ENCODE data around the gene RALB.
"Not testable (repeated sequence)": the region's sequence is repeated elsewhere in the genome, so short reads cannot be mapped to it uniquely, and the experiment has no call there.

The RALB gene

GRCh38 chr2:120227111-120227991 lies 25.3 kb upstream of the RALB start:
- no peak overlapping the region for H3K27ac ChIP-seq (ENCODE audit: low read length)
- peaks cover 28% of the 10 kb centered on the region for H3K27me3 ChIP-seq (ENCODE audit: control insufficient read depth, insufficient read depth, low read length)
- no peak overlapping the region for H3K9ac ChIP-seq (ENCODE audit: low read length)
- H3K36me3 ChIP-seq (ENCODE audit: control insufficient read depth, low read depth, low read length), result no peaks in the 10 kb centered on the region
- no peaks in the 10 kb centered on the region for H3K9me3 ChIP-seq (ENCODE audit: control insufficient read depth, low read depth, low read length)
- H3K4me1 ChIP-seq (ENCODE audit: control insufficient read depth, low read depth, low read length), result no peaks in the 10 kb centered on the region
- H3K4me3 ChIP-seq (ENCODE audit: low read length), result no peak overlapping the region

- Histone ChIP-seq H3K9ac (ENCODE audit: low read length) (no peak overlapping the region), H3K4me3 (ENCODE audit: low read length) (no peak overlapping the region), H3K9me3 (ENCODE audit: control insufficient read depth, low read depth, low read length) (no peaks in the 10 kb centered on the region), H3K27ac (ENCODE audit: low read length) (no peak overlapping the region), H3K4me1 (ENCODE audit: control insufficient read depth, low read depth, low read length) (no peaks in the 10 kb centered on the region), H3K27me3 (ENCODE audit: control insufficient read depth, insufficient read depth, low read length) (peaks cover 22% of the 10 kb centered on the region), H3K36me3 (ENCODE audit: control insufficient read depth, low read depth, low read length) (no peaks in the 10 kb centered on the region)
Measured at GRCh38 chr2:120228503-120228902, 24.1 kb upstream of the RALB start.

- H3K27me3 ChIP-seq (ENCODE audit: control insufficient read depth, insufficient read depth, low read length), result peaks cover 14% of the 10 kb centered on the region
- H3K4me1 ChIP-seq (ENCODE audit: control insufficient read depth, low read depth, low read length), result no peaks in the 10 kb centered on the region
- H3K9ac ChIP-seq (ENCODE audit: low read length), result no peak overlapping the region
- no peak overlapping the region for H3K27ac ChIP-seq (ENCODE audit: low read length)
- H3K4me3 ChIP-seq (ENCODE audit: low read length), result no peak overlapping the region
- H3K9me3 ChIP-seq (ENCODE audit: control insufficient read depth, low read depth, low read length), result no peaks in the 10 kb centered on the region
- H3K36me3 ChIP-seq (ENCODE audit: control insufficient read depth, low read depth, low read length), result no peaks in the 10 kb centered on the region
Measured at GRCh38 chr2:120229341-120229740, 23.3 kb upstream of the RALB start.

GRCh38 chr2:120230515-120231471 lies 21.9 kb upstream of the RALB start:
- Histone ChIP-seq H3K4me3 (ENCODE audit: low read length) (no peak overlapping the region), H3K9me3 (ENCODE audit: control insufficient read depth, low read depth, low read length) (no peaks in the 10 kb centered on the region), H3K27me3 (ENCODE audit: control insufficient read depth, insufficient read depth, low read length) (peaks cover 4% of the 10 kb centered on the region), H3K4me1 (ENCODE audit: control insufficient read depth, low read depth, low read length) (no peaks in the 10 kb centered on the region), H3K27ac (ENCODE audit: low read length) (no peak overlapping the region), H3K36me3 (ENCODE audit: control insufficient read depth, low read depth, low read length) (no peaks in the 10 kb centered on the region), H3K9ac (ENCODE audit: low read length) (no peak overlapping the region)

- no peaks in the 10 kb centered on the region for H3K9me3 ChIP-seq (ENCODE audit: control insufficient read depth, low read depth, low read length)
- H3K27me3 ChIP-seq (ENCODE audit: control insufficient read depth, insufficient read depth, low read length), result no peaks in the 10 kb centered on the region
- no peaks in the 10 kb centered on the region for H3K36me3 ChIP-seq (ENCODE audit: control insufficient read depth, low read depth, low read length)
- no peak overlapping the region for H3K9ac ChIP-seq (ENCODE audit: low read length)
- H3K4me3 ChIP-seq (ENCODE audit: low read length), result no peak overlapping the region
- H3K4me1 ChIP-seq (ENCODE audit: control insufficient read depth, low read depth, low read length), result no peaks in the 10 kb centered on the region
- H3K27ac ChIP-seq (ENCODE audit: low read length), result no peak overlapping the region
Measured at GRCh38 chr2:120231564-120231973, 21.1 kb upstream of the RALB start.

- H3K4me3 ChIP-seq (ENCODE audit: low read length), result no peak overlapping the region
Measured at GRCh38 chr2:120231974-120232635, 20.5 kb upstream of the RALB start.

GRCh38 chr2:120233292-120233691 lies 19.4 kb upstream of the RALB start:
- H3K4me3 ChIP-seq (ENCODE audit: low read length), result no peak overlapping the region

More at GRCh38 chr2:120231974-120232635, 20.5 kb upstream of the RALB start:
- Histone ChIP-seq H3K36me3 (ENCODE audit: control insufficient read depth, low read depth, low read length) (no peaks in the 10 kb centered on the region), H3K9ac (ENCODE audit: low read length) (no peak overlapping the region), H3K27ac (ENCODE audit: low read length) (no peak overlapping the region), H3K4me1 (ENCODE audit: control insufficient read depth, low read depth, low read length) (no peaks in the 10 kb centered on the region), H3K9me3 (ENCODE audit: control insufficient read depth, low read depth, low read length) (no peaks in the 10 kb centered on the region), H3K27me3 (ENCODE audit: control insufficient read depth, insufficient read depth, low read length) (no peaks in the 10 kb centered on the region)

GRCh38 chr2:120235158-120235557 lies 17.5 kb upstream of the RALB start:
- not testable (repeated sequence) for H3K4me3 ChIP-seq (ENCODE audit: low read length); H3K36me3 ChIP-seq (ENCODE audit: control insufficient read depth, low read depth, low read length); H3K27ac ChIP-seq (ENCODE audit: low read length); H3K9me3 ChIP-seq (ENCODE audit: control insufficient read depth, low read depth, low read length); H3K27me3 ChIP-seq (ENCODE audit: control insufficient read depth, insufficient read depth, low read length); H3K9ac ChIP-seq (ENCODE audit: low read length)
- H3K4me1 ChIP-seq (ENCODE audit: control insufficient read depth, low read depth, low read length), result peaks cover 16% of the 10 kb centered on the region

More at GRCh38 chr2:120233292-120233691, 19.4 kb upstream of the RALB start:
- H3K9me3 ChIP-seq (ENCODE audit: control insufficient read depth, low read depth, low read length), result no peaks in the 10 kb centered on the region
- no peaks in the 10 kb centered on the region for H3K27me3 ChIP-seq (ENCODE audit: control insufficient read depth, insufficient read depth, low read length)
- no peaks in the 10 kb centered on the region for H3K36me3 ChIP-seq (ENCODE audit: control insufficient read depth, low read depth, low read length)
- no peak overlapping the region for H3K27ac ChIP-seq (ENCODE audit: low read length)
- H3K9ac ChIP-seq (ENCODE audit: low read length), result no peak overlapping the region
- H3K4me1 ChIP-seq (ENCODE audit: control insufficient read depth, low read depth, low read length), result peaks cover 5% of the 10 kb centered on the region

- H3K4me3 ChIP-seq (ENCODE audit: low read length), result no peak overlapping the region
- no peak overlapping the region for H3K9ac ChIP-seq (ENCODE audit: low read length)
- H3K4me1 ChIP-seq (ENCODE audit: control insufficient read depth, low read depth, low read length), result peaks cover 16% of the 10 kb centered on the region
- H3K36me3 ChIP-seq (ENCODE audit: control insufficient read depth, low read depth, low read length), result no peaks in the 10 kb centered on the region
- no peaks in the 10 kb centered on the region for H3K9me3 ChIP-seq (ENCODE audit: control insufficient read depth, low read depth, low read length)
- no peak overlapping the region for H3K27ac ChIP-seq (ENCODE audit: low read length)
- H3K27me3 ChIP-seq (ENCODE audit: control insufficient read depth, insufficient read depth, low read length), result no peaks in the 10 kb centered on the region
Measured at GRCh38 chr2:120235681-120236080, 17.0 kb upstream of the RALB start.

- Histone ChIP-seq H3K27ac (ENCODE audit: low read length) (no peak overlapping the region), H3K4me1 (ENCODE audit: control insufficient read depth, low read depth, low read length) (peaks cover 16% of the 10 kb centered on the region), H3K36me3 (ENCODE audit: control insufficient read depth, low read depth, low read length) (no peaks in the 10 kb centered on the region), H3K4me3 (ENCODE audit: low read length) (no peak overlapping the region), H3K9me3 (ENCODE audit: control insufficient read depth, low read depth, low read length) (no peaks in the 10 kb centered on the region), H3K27me3 (ENCODE audit: control insufficient read depth, insufficient read depth, low read length) (no peaks in the 10 kb centered on the region), H3K9ac (ENCODE audit: low read length) (no peak overlapping the region)
Measured at GRCh38 chr2:120236316-120236715, 16.3 kb upstream of the RALB start.

GRCh38 chr2:120236791-120237190 lies 15.9 kb upstream of the RALB start:
- H3K9ac ChIP-seq (ENCODE audit: low read length), result no peak overlapping the region
- no peak overlapping the region for H3K27ac ChIP-seq (ENCODE audit: low read length)
- no peaks in the 10 kb centered on the region for H3K9me3 ChIP-seq (ENCODE audit: control insufficient read depth, low read depth, low read length)
- H3K4me1 ChIP-seq (ENCODE audit: control insufficient read depth, low read depth, low read length), result peaks cover 16% of the 10 kb centered on the region
- no peaks in the 10 kb centered on the region for H3K36me3 ChIP-seq (ENCODE audit: control insufficient read depth, low read depth, low read length)
- H3K4me3 ChIP-seq (ENCODE audit: low read length), result no peak overlapping the region
- H3K27me3 ChIP-seq (ENCODE audit: control insufficient read depth, insufficient read depth, low read length), result no peaks in the 10 kb centered on the region
